ENCODE measurements around the gene YY1.

- TF ChIP-seq POLR2AphosphoS2 (IDR thresholded peaks at IDR 0.05; ENCODE audit: low read length) (no peak), XRCC3 (IDR thresholded peaks at IDR 0.05) (no peak), CC2D1A (IDR thresholded peaks at IDR 0.05) (no peak), CTCF (IDR thresholded peaks at IDR 0.05 in 2 of 3, conservative IDR thresholded peaks at IDR 0.05 in 1 of 3; ENCODE audit: insufficient read depth in 2 of 3, low read depth in 1 of 3, low read length in 3 of 3) (no peak), SP1 (CRISPR knock-in tag; IDR thresholded peaks at IDR 0.05) (no peak)
These were observed 54.0 kb downstream of the YY1 start for GRCh38 chr14:100292776-100293461.
